Astrocyte (in vitro differentiated cells and primary cell): ENCODE measurements around the gene SSBP2. TPM values are rescaled to one million over a fixed set of nuclear protein-coding genes. Genes with fewer than 3 reads are reported as not detected.
A peak's percentile ranks its signal among the peaks of the same experiment; 100 is the strongest.

Experiments used
- DNase-seq: peaks from one replicate; pipeline ENCODE4 v3.0.0-alpha.2; 2010; ENCODE audit warnings: low read depth
- FAIRE-seq: peaks from 2 replicates; lab custom pipeline; 2011; peaks lifted over from hg19 to GRCh38; lab: Jason Lieb, UNC
- H2AFZ ChIP-seq: 2 replicates; pipeline ENCODE4 v1.6.0; 2012; ENCODE audit warnings: low read depth, low read length, inconsistent platforms
- H3K27ac ChIP-seq: 2 replicates; pipeline ENCODE4 v1.5.1; 2011; ENCODE audit warnings: low read depth, low read length, inconsistent platforms
- H3K27me3 ChIP-seq: 2 replicates; pipeline ENCODE4 v1.6.0; 2011; ENCODE audit warnings: low read length, inconsistent platforms; ENCODE audit not compliant: insufficient read depth
- H3K36me3 ChIP-seq: 2 replicates; pipeline ENCODE4 v1.5.1; 2011; ENCODE audit warnings: low read length, inconsistent platforms; ENCODE audit not compliant: insufficient read depth
- H3K4me1 ChIP-seq: 2 replicates; pipeline ENCODE4 v1.5.1; 2011; ENCODE audit warnings: low read length, inconsistent platforms; ENCODE audit not compliant: insufficient read depth
- H3K4me2 ChIP-seq: 2 replicates; pipeline ENCODE4 v1.6.0; 2012; ENCODE audit warnings: low read length, inconsistent platforms
- H3K4me3 ChIP-seq: 2 replicates; pipeline ENCODE4 v1.5.1; 2011; ENCODE audit warnings: low read depth, mild to moderate bottlenecking, low read length, inconsistent platforms; ENCODE audit not compliant: insufficient read depth
- H3K79me2 ChIP-seq: 2 replicates; pipeline ENCODE4 v1.6.0; 2012; ENCODE audit warnings: mild to moderate bottlenecking, low read length, inconsistent platforms; ENCODE audit not compliant: insufficient read depth
- H3K9ac ChIP-seq: 2 replicates; pipeline ENCODE4 v1.6.0; 2012; ENCODE audit warnings: mild to moderate bottlenecking, low read length, inconsistent platforms
- H3K9me3 ChIP-seq: 2 replicates; pipeline ENCODE4 v1.5.1; 2012; ENCODE audit warnings: low read depth, mild to moderate bottlenecking, low read length, inconsistent platforms; ENCODE audit not compliant: insufficient read depth
- H4K20me1 ChIP-seq: 2 replicates; pipeline ENCODE4 v1.6.0; 2012; ENCODE audit warnings: low read length, inconsistent platforms; ENCODE audit not compliant: insufficient read depth
- H3K27ac Mint-ChIP-seq: one replicate; pipeline ENCODE4 v1.8.0; 2021; ENCODE audit warnings: mild to moderate bottlenecking, mixed read lengths; ENCODE audit not compliant: unreplicated experiment
- H3K27me3 Mint-ChIP-seq: one replicate; pipeline ENCODE4 v1.8.0; 2021; ENCODE audit warnings: low read depth, mixed read lengths; ENCODE audit not compliant: unreplicated experiment
- H3K36me3 Mint-ChIP-seq: one replicate; pipeline ENCODE4 v1.8.0; 2021; ENCODE audit warnings: low read depth, mixed read lengths; ENCODE audit not compliant: unreplicated experiment
- H3K4me1 Mint-ChIP-seq: one replicate; pipeline ENCODE4 v1.8.0; 2021; ENCODE audit warnings: low read depth, mixed read lengths; ENCODE audit not compliant: unreplicated experiment
- H3K4me3 Mint-ChIP-seq: one replicate; pipeline ENCODE4 v1.8.0; 2021; ENCODE audit warnings: mild to moderate bottlenecking, moderate library complexity, mixed read lengths; ENCODE audit not compliant: unreplicated experiment
- H3K9me3 Mint-ChIP-seq: one replicate; pipeline ENCODE4 v1.8.0; 2021; ENCODE audit warnings: mild to moderate bottlenecking, mixed read lengths; ENCODE audit not compliant: unreplicated experiment
- CTCF ChIP-seq: IDR thresholded peaks from 2 replicates; pipeline ENCODE4 v1.5.1; 2011; ENCODE audit warnings: low read depth, mild to moderate bottlenecking, inconsistent platforms, low read length, moderate library complexity; ENCODE audit not compliant: insufficient read depth
- EZH2 ChIP-seq: IDR thresholded peaks from 2 replicates; pipeline ENCODE4 v1.6.1; 2012; ENCODE audit warnings: mild to moderate bottlenecking, low read length, inconsistent platforms; ENCODE audit not compliant: insufficient read depth
- total RNA-seq: library from RNA; stranded (reverse); gene quantifications from 2 replicates; pipeline ENCODE4 v1.2.1, GENCODE V29; 2021

Gene SSBP2
- total RNA-seq, 1 donor from 2014 or later: 59.8 TPM

- no peaks in the 10 kb centered on the region for H3K27me3 ChIP-seq
- H3K36me3 Mint-ChIP-seq: no peaks in the 10 kb centered on the region
- TF ChIP-seq CTCF (no peak), EZH2 (no peak)
- H3K9me3 Mint-ChIP-seq: no peaks in the 10 kb centered on the region
- no peak overlapping the region for H3K4me2 ChIP-seq
- no peak overlapping the region for H3K27ac ChIP-seq
- no peaks in the 10 kb centered on the region for H3K79me2 ChIP-seq
- no peak overlapping the region for H3K27ac Mint-ChIP-seq
- no peaks in the 10 kb centered on the region for H3K9me3 ChIP-seq
- peaks cover 4% of the 10 kb centered on the region for H3K4me1 Mint-ChIP-seq
- H4K20me1 ChIP-seq: no peaks in the 10 kb centered on the region
- no peak overlapping the region for H2AFZ ChIP-seq
- no peak for DNase-seq
- H3K4me1 ChIP-seq: no peaks in the 10 kb centered on the region
- no peak for FAIRE-seq
- no peaks in the 10 kb centered on the region for H3K27me3 Mint-ChIP-seq
- no peak overlapping the region for H3K4me3 Mint-ChIP-seq
- no peaks in the 10 kb centered on the region for H3K36me3 ChIP-seq
- no peak overlapping the region for H3K9ac ChIP-seq
- H3K4me3 ChIP-seq: no peak overlapping the region
Observed at GRCh38 chr5:81554647-81555046, 196.2 kb downstream of the SSBP2 start.

GRCh38 chr5:81553567-81554212 lies 197.2 kb downstream of the SSBP2 start:
- Histone ChIP-seq H3K9me3 (no peaks in the 10 kb centered on the region), H3K27me3 (no peaks in the 10 kb centered on the region), H3K27ac (no peak overlapping the region), H3K4me1 (no peaks in the 10 kb centered on the region), H3K4me3 (no peak overlapping the region), H2AFZ (no peak overlapping the region), H3K4me2 (no peak overlapping the region), H3K79me2 (no peaks in the 10 kb centered on the region), H3K9ac (no peak overlapping the region), H4K20me1 (no peaks in the 10 kb centered on the region), H3K36me3 (no peaks in the 10 kb centered on the region)
- FAIRE-seq (no peak), DNase-seq (no peak)
- no peak overlapping the region for H3K4me3 Mint-ChIP-seq
- no peak overlapping the region for H3K27ac Mint-ChIP-seq
- H3K4me1 Mint-ChIP-seq: peaks cover 4% of the 10 kb centered on the region
- TF ChIP-seq EZH2 (no peak), CTCF (no peak)
- no peaks in the 10 kb centered on the region for H3K36me3 Mint-ChIP-seq
- H3K27me3 Mint-ChIP-seq: no peaks in the 10 kb centered on the region
- no peaks in the 10 kb centered on the region for H3K9me3 Mint-ChIP-seq

GRCh38 chr5:81552852-81553566 lies 197.9 kb downstream of the SSBP2 start:
- Histone ChIP-seq H3K79me2 (no peaks in the 10 kb centered on the region), H3K4me1 (no peaks in the 10 kb centered on the region), H3K36me3 (no peaks in the 10 kb centered on the region), H3K9ac (no peak overlapping the region), H4K20me1 (no peaks in the 10 kb centered on the region), H3K4me2 (no peak overlapping the region), H3K27ac (no peak overlapping the region), H3K27me3 (no peaks in the 10 kb centered on the region), H3K4me3 (no peak overlapping the region), H3K9me3 (no peaks in the 10 kb centered on the region), H2AFZ (no peak overlapping the region)
- Mint-ChIP-seq H3K27me3 (no peaks in the 10 kb centered on the region), H3K4me1 (peaks cover 4% of the 10 kb centered on the region), H3K36me3 (no peaks in the 10 kb centered on the region), H3K9me3 (no peaks in the 10 kb centered on the region), H3K4me3 (no peak overlapping the region), H3K27ac (no peak overlapping the region)
- TF ChIP-seq EZH2 (no peak), CTCF (no peak)
- DNase-seq: peak; percentile 8
- FAIRE-seq: no peak
